A549 (cell line): ENCODE results near the gene AKR1E2. TPM values are rescaled to one million over a fixed set of nuclear protein-coding genes. Genes with fewer than 3 reads are reported as not detected.

Experiments used
- ATAC-seq, 2 experiments: fragments of 200-7000 bp in 1 of 2; fragments of >200 bp in 1 of 2; cut with Nextera tagmentation in 1 of 2; cut with Tn5 transposase in 1 of 2; 3 replicates each; pipeline versions ENCODE4 v1.8.0 to v1.9.1; 2018 to 2020; ENCODE audit warnings: mild to moderate bottlenecking in 1 of 2, moderate library complexity in 1 of 2
- CTCF ChIA-PET: fragments of 300-600 bp; sonication (Branson Sonifier 250); formaldehyde crosslinking; extraction: SDS; loops from one replicate; lab custom pipeline; 2021; ENCODE audit warnings: antibody characterized with exemption, inconsistent platforms; lab: Yijun Ruan, JAX
- POLR2A ChIA-PET: fragments of 350-600 bp; formaldehyde crosslinking; extraction: SDS; loops from one replicate; lab custom pipeline; 2021; ENCODE audit warnings: antibody characterized with exemption, inconsistent platforms; lab: Yijun Ruan, JAX
- DNase-seq, 2 experiments: peaks; one replicate each; pipeline versions ENCODE4 v3.0.0 to v3.0.0-alpha.2; 2011 to 2016; ENCODE audit warnings: low read depth in 1 of 2, low spot score in 1 of 2
- FAIRE-seq: peaks from 2 replicates; lab custom pipeline; 2011; peaks lifted over from hg19 to GRCh38; lab: Jason Lieb, UNC
- H3K27ac ChIP-seq, 2 experiments: fragments of >200 bp; sonication (Bioruptor Twin); formaldehyde crosslinking; 3 replicates each; pipeline ENCODE4 v1.5.1; 2016 to 2017
- H3K4me1 ChIP-seq: fragments of >200 bp; sonication (Bioruptor Twin); formaldehyde crosslinking; 3 replicates; pipeline ENCODE4 v1.6.1; 2016
- H3K4me2 ChIP-seq: fragments of >200 bp; sonication (Bioruptor Twin); formaldehyde crosslinking; 3 replicates; pipeline ENCODE4 v1.6.1; 2016
- H3K4me3 ChIP-seq: fragments of >200 bp; sonication (Bioruptor Twin); formaldehyde crosslinking; 3 replicates; pipeline ENCODE4 v1.5.1; 2016
- H3K9me3 ChIP-seq: fragments of >200 bp; sonication (Bioruptor Twin); formaldehyde crosslinking; 3 replicates; pipeline ENCODE4 v1.6.1; 2016
- ATOH8 ChIP-seq: fragments of 250-450 bp; sonication (Bioruptor Pico); IDR thresholded peaks from 2 replicates; pipeline ENCODE4 v1.5.0; 2020; ENCODE audit warnings: low read depth, mild to moderate bottlenecking, moderate library complexity
- BHLHE40 ChIP-seq: IDR thresholded peaks from 2 replicates; pipeline ENCODE4 v1.6.1; 2012; ENCODE audit warnings: low read depth, low read length, inconsistent platforms
- CHD4 ChIP-seq: fragments of 200-600 bp; sonication (generic); IDR thresholded peaks from 2 replicates; pipeline ENCODE4 v1.6.1; 2016; ENCODE audit warnings: antibody characterized with exemption, mild to moderate bottlenecking, borderline replicate concordance
- EHF ChIP-seq: fragments of 250-450 bp; sonication (Bioruptor Pico); IDR thresholded peaks from 2 replicates; pipeline ENCODE4 v1.5.0; 2020; ENCODE audit warnings: mild to moderate bottlenecking
- HMGXB4 ChIP-seq: fragments of 250-450 bp; sonication (Bioruptor Pico); IDR thresholded peaks from 2 replicates; pipeline ENCODE4 v1.5.0; 2021; ENCODE audit warnings: mild to moderate bottlenecking, moderate library complexity, borderline replicate concordance
- HOXB13 ChIP-seq: fragments of 250-450 bp; sonication (Bioruptor Pico); IDR thresholded peaks from 2 replicates; pipeline ENCODE4 v1.5.0; 2020; ENCODE audit warnings: low read depth, mild to moderate bottlenecking, moderate library complexity
- HOXB5 ChIP-seq: fragments of 250-450 bp; sonication (Bioruptor Pico); IDR thresholded peaks from 2 replicates; pipeline ENCODE4 v1.5.0; 2020; ENCODE audit warnings: mild to moderate bottlenecking, moderate library complexity
- JUN ChIP-seq, 2 experiments: fragments of >200 bp; sonication (Bioruptor Twin); formaldehyde crosslinking; IDR thresholded peaks; 2 replicates in 1 of 2; 3 replicates in 1 of 2; pipeline ENCODE4 v1.6.1; 2016 to 2017
- JUNB ChIP-seq: fragments of >200 bp; sonication (Bioruptor Twin); formaldehyde crosslinking; IDR thresholded peaks from 2 replicates; pipeline ENCODE4 v1.6.1; 2016
- MAZ ChIP-seq: fragments of 150-350 bp; IDR thresholded peaks from 2 replicates; pipeline ENCODE4 v1.6.1; 2014; ENCODE audit warnings: antibody characterized with exemption, low read depth, low read length, borderline replicate concordance
- NFE2L2 ChIP-seq: fragments of 150-350 bp; conservative IDR thresholded peaks from 2 replicates; pipeline ENCODE4 v1.6.1; 2014; ENCODE audit warnings: low read length
- PBX3 ChIP-seq: IDR thresholded peaks from 2 replicates; pipeline ENCODE4 v1.6.1; 2012
- PHF8 ChIP-seq: fragments of 200-600 bp; sonication (generic); IDR thresholded peaks from 2 replicates; pipeline ENCODE4 v1.6.1; 2016; ENCODE audit warnings: low read depth, mild to moderate bottlenecking, antibody characterized with exemption, moderate library complexity, borderline replicate concordance
- POLR2AphosphoS2 ChIP-seq: conservative IDR thresholded peaks from 2 replicates; pipeline ENCODE4 v1.6.1; 2012; ENCODE audit warnings: low read length, improper control_type of control experiment, inconsistent platforms
- RCOR1 ChIP-seq: fragments of 150-350 bp; IDR thresholded peaks from 2 replicates; pipeline ENCODE4 v1.6.1; 2014; ENCODE audit warnings: antibody characterized with exemption, low read length, low read depth
- REST ChIP-seq: fragments of 200-600 bp; sonication (generic); IDR thresholded peaks from 2 replicates; pipeline ENCODE4 v1.6.1; 2016; ENCODE audit warnings: antibody characterized with exemption, mild to moderate bottlenecking, moderate library complexity
- SREBF2 ChIP-seq: fragments of 450-650 bp; IDR thresholded peaks from 2 replicates; pipeline ENCODE4 v1.6.1; 2014; ENCODE audit warnings: mild to moderate bottlenecking, moderate library complexity
- TP53 ChIP-seq: fragments of 250-450 bp; sonication (Bioruptor Pico); IDR thresholded peaks from 2 replicates; pipeline ENCODE4 v1.5.0; 2021; ENCODE audit warnings: mild to moderate bottlenecking, moderate library complexity
- USF2 ChIP-seq: fragments of 450-650 bp; IDR thresholded peaks from 2 replicates; pipeline ENCODE4 v1.6.1; 2014; ENCODE audit warnings: antibody characterized with exemption
- ZSCAN20 ChIP-seq: fragments of 250-450 bp; sonication (Bioruptor Pico); IDR thresholded peaks from 2 replicates; pipeline ENCODE4 v1.8.0; 2022; ENCODE audit warnings: mild to moderate bottlenecking, moderate library complexity
- WGBS: methylation state at CpG from one replicate; pipeline ENCODE4 v1.1.6; 2017; ENCODE audit errors: missing lambda C conversion rate; 5-methylcytosine and 5-hydroxymethylcytosine counted together
- polyA plus RNA-seq, 4 experiments: library from polyadenylated mRNA; depleted of rRNA in 3 of 4; stranded (reverse); fragments of >200 nt; fragmentation: RNase III in 1 of 4; extraction: RNeasy Plus Mini Kit Qiagen cat#74134 plus additional on column Dnase treatment in 1 of 4; gene quantifications; 2 replicates in 3 of 4; 3 replicates in 1 of 4; pipeline ENCODE4 v1.2.3, GENCODE V29; 2011 to 2017

AKR1E2 gene
- polyA plus RNA-seq, 2 of the 4 experiments (the other 2 are of a cell fraction) = 11.2 to 17.5 TPM

- whole genome bisulfite sequencing = 79% methylated on average over 5 of the region's 5 CpGs
- ATAC-seq (no peak), FAIRE-seq (no peak)
These were observed 9.5 kb downstream of the AKR1E2 start for GRCh38 chr10:4835494-4835918.

More at GRCh38 chr10:4835494-4835918, 9.5 kb downstream of the AKR1E2 start:
- TF ChIP-seq JUNB = no peak
- no peak for TF ChIP-seq BHLHE40
- TF ChIP-seq PHF8 = no peak
- no peak for TF ChIP-seq PBX3
- no peak for TF ChIP-seq EHF (CRISPR knock-in tag)
- TF ChIP-seq TP53 (CRISPR knock-in tag) = no peak
- TF ChIP-seq JUN (IDR thresholded peaks at IDR 0.05) = no peak
- no peak for TF ChIP-seq HOXB5 (CRISPR knock-in tag)
- no peak for TF ChIP-seq MAZ
- no peak for TF ChIP-seq SREBF2
- TF ChIP-seq ZSCAN20 (CRISPR knock-in tag) = no peak
- no peak for TF ChIP-seq ATOH8 (CRISPR knock-in tag)
- TF ChIP-seq HMGXB4 (CRISPR knock-in tag) = no peak
- no peak for TF ChIP-seq NFE2L2
- no peak for TF ChIP-seq RCOR1
- TF ChIP-seq POLR2AphosphoS2 = no peak
- no peak for TF ChIP-seq USF2
- no peak for TF ChIP-seq REST
- no peak for TF ChIP-seq HOXB13
- TF ChIP-seq CHD4 = no peak
- Histone ChIP-seq H3K4me3 (no peak overlapping the region), H3K9me3 (no peaks in the 10 kb centered on the region), H3K4me1 (no peaks in the 10 kb centered on the region), H3K4me2 (no peak overlapping the region), H3K27ac (no peak overlapping the region)
- POLR2A ChIA-PET = no interaction called here
- CTCF ChIA-PET = interaction anchor here (0.7 to 11.1 kb wide), 6 partner anchors 9 to 787 kb away, joined by 3 to 153 read pairs (median 7); partner anchors contain the start of gene AKR1E2
- no peak for DNase-seq
